ENCODE measurements around the gene CCDC192. TPM values are rescaled to one million over a fixed set of nuclear protein-coding genes. Genes with fewer than 3 reads are reported as not detected.

CCDC192 gene
- total RNA-seq, 4 donors from 2014 or later = 0.70 to 3.1 (median 2.0) TPM; not detected in 1

GRCh38 chr5:127813633-127814587 is 110.7 kb downstream of the CCDC192 start:
- Histone ChIP-seq H3K27ac (no peak overlapping the region), H3K27me3 (no peaks in the 10 kb centered on the region), H3K4me3 (no peak overlapping the region), H3K4me1 (no peaks in the 10 kb centered on the region), H3K36me3 (no peaks in the 10 kb centered on the region), H3K9me3 (no peaks in the 10 kb centered on the region)
- WGBS = 73% methylated on average over 4 of the region's 4 CpGs
- no peak for DNase-seq (ENCODE audit: low spot score in 2 of 2)
- TF ChIP-seq POLR2AphosphoS5 (IDR thresholded peaks at IDR 0.05) = no peak
- TF ChIP-seq CTCF (IDR thresholded peaks at IDR 0.05) = no peak
- no peak for TF ChIP-seq EP300 (IDR thresholded peaks at IDR 0.05)
- TF ChIP-seq POLR2A (IDR thresholded peaks at IDR 0.05) = no peak

- TF ChIP-seq POLR2AphosphoS5 (IDR thresholded peaks at IDR 0.05) = no peak
- no peak for TF ChIP-seq EP300 (IDR thresholded peaks at IDR 0.05)
- TF ChIP-seq POLR2A (IDR thresholded peaks at IDR 0.05) = no peak
- TF ChIP-seq CTCF (IDR thresholded peaks at IDR 0.05) = no peak
- H3K9me3 ChIP-seq = no peaks in the 10 kb centered on the region
- WGBS = 87% methylated on average over 3 of the region's 3 CpGs
- no peaks in the 10 kb centered on the region for H3K27me3 ChIP-seq
- no peak overlapping the region for H3K4me3 ChIP-seq
- H3K36me3 ChIP-seq = no peaks in the 10 kb centered on the region
- H3K27ac ChIP-seq = no peak overlapping the region
- H3K4me1 ChIP-seq = no peaks in the 10 kb centered on the region
- no peak for DNase-seq (ENCODE audit: low spot score in 2 of 2)
Observed at GRCh38 chr5:127814588-127814973, 111.4 kb downstream of the CCDC192 start.

DNA sequence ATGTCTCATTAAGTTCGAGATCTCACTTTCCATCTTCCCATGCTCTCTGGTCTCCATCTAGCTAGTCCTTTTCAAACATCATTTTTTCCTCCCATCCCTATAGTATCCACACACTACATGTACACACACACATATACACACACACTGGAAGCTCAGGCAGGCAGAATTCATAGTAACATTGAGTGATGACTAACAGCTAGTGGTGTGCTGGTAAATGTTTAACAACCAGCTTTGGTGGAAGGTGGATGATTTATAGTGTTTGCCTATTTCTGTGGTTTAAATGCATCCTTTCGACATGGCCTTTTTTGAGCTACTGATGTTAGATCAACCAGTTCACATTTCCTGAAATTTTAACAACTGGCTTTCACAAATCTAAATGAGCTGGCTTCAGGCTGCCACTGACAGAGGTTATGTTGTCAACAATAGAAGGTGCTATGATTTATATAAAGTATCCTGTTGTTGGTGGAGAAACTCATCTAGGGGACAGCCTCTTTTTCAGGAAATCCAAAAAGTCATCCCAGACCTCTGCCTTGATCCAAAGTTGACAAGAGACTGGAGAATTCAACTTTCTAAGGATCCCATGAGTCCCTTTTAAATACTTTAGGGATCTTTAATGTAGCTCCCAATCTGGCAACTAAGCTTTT is 117.8 kb downstream of the CCDC192 start:
- no peak overlapping the region for H3K27ac ChIP-seq
- whole genome bisulfite sequencing = 65% methylated on average over 2 of the region's 2 CpGs
- no peaks in the 10 kb centered on the region for H3K4me1 ChIP-seq
- DNase-seq (ENCODE audit: low spot score in 2 of 2) = no peak
- H3K36me3 ChIP-seq = no peaks in the 10 kb centered on the region
- TF ChIP-seq CTCF (IDR thresholded peaks at IDR 0.05) (no peak), EP300 (IDR thresholded peaks at IDR 0.05) (no peak), POLR2AphosphoS5 (IDR thresholded peaks at IDR 0.05) (no peak), POLR2A (IDR thresholded peaks at IDR 0.05) (no peak)
- H3K4me3 ChIP-seq = no peak overlapping the region
- H3K9me3 ChIP-seq = no peaks in the 10 kb centered on the region
- H3K27me3 ChIP-seq = no peaks in the 10 kb centered on the region

- 90% methylated on average over 3 of the region's 3 CpGs for WGBS
- Histone ChIP-seq H3K27ac (peak overlapping the region; percentile 30), H3K9me3 (no peaks in the 10 kb centered on the region), H3K4me3 (no peak overlapping the region), H3K27me3 (no peaks in the 10 kb centered on the region), H3K36me3 (no peaks in the 10 kb centered on the region), H3K4me1 (no peaks in the 10 kb centered on the region)
- no peak for DNase-seq (ENCODE audit: low spot score in 2 of 2)
- TF ChIP-seq POLR2A (IDR thresholded peaks at IDR 0.05) = no peak
- TF ChIP-seq POLR2AphosphoS5 (IDR thresholded peaks at IDR 0.05) = no peak
- TF ChIP-seq EP300 (IDR thresholded peaks at IDR 0.05) = no peak
- TF ChIP-seq CTCF (IDR thresholded peaks at IDR 0.05) = no peak
Observed at GRCh38 chr5:127821896-127822295, 118.7 kb downstream of the CCDC192 start.

- no peak overlapping the region for H3K4me3 ChIP-seq
- WGBS = 71% methylated on average over 2 of the region's 2 CpGs
- no peak for TF ChIP-seq EP300 (IDR thresholded peaks at IDR 0.05)
- no peak for TF ChIP-seq POLR2AphosphoS5 (IDR thresholded peaks at IDR 0.05)
- TF ChIP-seq CTCF (IDR thresholded peaks at IDR 0.05) = no peak
- TF ChIP-seq POLR2A (IDR thresholded peaks at IDR 0.05) = no peak
- peak overlapping the region; percentile 12 for H3K27ac ChIP-seq
- H3K36me3 ChIP-seq = no peaks in the 10 kb centered on the region
- H3K27me3 ChIP-seq = no peaks in the 10 kb centered on the region
- no peak for DNase-seq (ENCODE audit: low spot score in 2 of 2)
- H3K9me3 ChIP-seq = no peaks in the 10 kb centered on the region
- no peaks in the 10 kb centered on the region for H3K4me1 ChIP-seq
Observed at GRCh38 chr5:127824126-127824525, 120.9 kb downstream of the CCDC192 start.

Measured in suprapubic skin (tissue), 4 donors.